Fibroblast of peridontal ligament (primary cell): ENCODE results near the gene INPP4A.
A peak's percentile ranks its signal among the peaks of the same experiment; 100 is the strongest.

Experiments used
- DNase-seq: peaks from one replicate; pipeline ENCODE4 v3.0.0-alpha.2; 2010; ENCODE audit errors: extremely low read depth

Gene INPP4A

DNA sequence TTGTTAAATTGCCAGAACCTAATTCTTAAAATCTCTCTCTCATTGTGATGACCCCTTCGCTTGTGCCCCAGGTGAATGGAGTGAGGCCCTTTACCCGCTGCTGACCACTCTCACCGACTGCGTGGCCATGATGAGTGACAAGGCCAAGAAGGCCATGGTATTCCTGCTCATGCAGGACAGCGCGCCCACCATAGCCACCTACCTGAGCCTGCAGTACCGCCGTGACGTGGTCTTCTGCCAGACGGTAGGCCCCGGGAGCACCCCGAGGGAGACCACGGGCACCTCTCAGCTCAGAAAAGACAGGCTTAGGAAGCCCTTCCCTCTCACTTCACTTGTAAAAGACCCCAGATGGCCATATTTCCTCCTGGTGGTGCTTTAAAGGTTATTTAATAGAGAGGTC is 118.7 kb downstream of the INPP4A start:
- DNase-seq, result no peak

- DNase-seq, result no peak
Measured at GRCh38 chr2:98564541-98565132, 120.0 kb downstream of the INPP4A start.

- DNase-seq, result no peak
Measured at GRCh38 chr2:98565286-98565860, 120.7 kb downstream of the INPP4A start.

GRCh38 chr2:98565941-98566340 is 121.3 kb downstream of the INPP4A start:
- no peak for DNase-seq

- DNase-seq, result peak; percentile 42
Measured at GRCh38 chr2:98568161-98568956, 123.7 kb downstream of the INPP4A start.

- no peak for DNase-seq
Measured at GRCh38 chr2:98569197-98569793, 124.6 kb downstream of the INPP4A start.

- DNase-seq, result no peak
Measured at GRCh38 chr2:98569915-98570314, 125.3 kb downstream of the INPP4A start.

DNA sequence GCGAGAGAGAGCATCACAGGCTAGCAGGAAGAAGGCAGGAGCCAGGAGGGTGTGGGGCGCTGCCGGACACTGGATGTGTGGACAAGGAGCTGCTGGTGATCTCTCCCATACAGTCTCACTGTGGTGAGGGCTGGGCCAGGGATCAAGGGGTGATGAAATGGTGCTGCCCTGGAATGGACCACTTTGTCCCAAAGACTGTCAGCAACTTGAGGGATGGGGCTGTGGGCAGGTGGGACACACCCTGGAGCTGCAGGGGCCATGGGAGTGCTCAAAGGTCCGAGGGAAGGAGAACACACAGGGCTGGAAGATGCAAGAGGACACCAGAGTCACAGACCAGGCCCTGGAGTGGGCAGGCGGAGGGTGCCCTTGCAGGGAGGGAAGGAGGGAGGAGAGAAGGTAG is 125.7 kb downstream of the INPP4A start:
- DNase-seq, result no peak

GRCh38 chr2:98571121-98571701 is 126.6 kb downstream of the INPP4A start:
- no peak for DNase-seq

DNA sequence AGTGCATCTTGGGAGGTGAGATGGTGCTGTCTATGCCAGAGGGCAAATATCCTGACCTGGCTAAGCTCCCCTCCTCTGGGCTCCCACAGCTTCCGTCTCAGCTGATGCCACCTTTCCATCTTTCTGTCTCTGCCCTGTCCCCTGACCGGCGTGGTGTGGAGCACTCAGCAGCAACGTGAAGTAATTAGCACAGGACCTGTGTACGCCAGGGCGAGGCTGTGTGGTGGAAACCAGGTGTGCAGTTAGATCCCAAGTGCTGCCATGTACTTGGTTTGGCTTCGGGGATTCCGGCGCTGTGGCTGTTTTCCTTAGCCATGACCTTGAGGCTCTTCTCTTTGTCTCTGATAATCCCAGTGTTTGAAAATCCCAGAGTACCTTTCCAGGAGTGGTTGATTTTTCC is 127.1 kb downstream of the INPP4A start:
- no peak for DNase-seq

- DNase-seq, result no peak
Measured at GRCh38 chr2:98572211-98572610, 127.6 kb downstream of the INPP4A start.

DNA sequence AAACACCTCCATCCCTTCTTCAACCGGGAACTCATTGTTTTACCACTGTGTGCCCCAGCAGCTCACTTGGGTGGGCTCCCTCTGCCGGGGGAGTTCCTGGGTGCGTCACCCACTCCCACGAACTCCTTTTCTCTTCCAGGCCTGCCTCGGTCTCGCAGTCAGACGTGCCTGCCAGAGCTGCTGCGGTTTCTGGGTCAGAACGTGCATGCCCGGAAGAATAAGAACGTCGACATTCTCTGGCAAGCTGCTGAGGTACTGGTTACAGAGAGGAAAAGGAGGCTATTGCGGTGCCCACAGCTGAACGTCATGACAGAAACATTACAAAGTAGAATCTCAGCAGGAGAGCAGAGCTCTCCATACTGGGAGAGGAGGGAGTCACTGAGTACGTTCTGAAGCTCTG is 128.0 kb downstream of the INPP4A start:
- no peak for DNase-seq

DNA sequence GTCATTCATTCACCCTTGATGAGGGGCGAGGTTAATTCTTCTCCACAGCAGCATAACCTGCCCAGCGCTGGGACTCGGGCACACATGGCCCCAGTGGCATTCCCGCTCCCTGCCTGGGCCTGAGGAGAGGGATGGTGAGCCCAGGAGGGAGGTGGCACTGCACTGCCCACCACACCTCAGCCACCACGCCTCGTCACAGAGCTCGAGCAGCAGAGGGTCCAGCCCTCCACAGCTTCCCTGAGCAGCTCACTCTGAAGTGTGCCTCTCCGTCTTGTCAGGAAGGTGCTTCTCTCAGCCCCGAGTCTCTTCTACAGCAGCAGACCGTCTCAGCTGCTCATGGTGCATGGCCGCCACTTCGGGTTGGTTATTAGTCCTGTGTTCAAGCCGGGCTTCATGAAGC is 128.8 kb downstream of the INPP4A start:
- no peak for DNase-seq

GRCh38 chr2:98576666-98577312 is 132.1 kb downstream of the INPP4A start:
- no peak for DNase-seq

DNA sequence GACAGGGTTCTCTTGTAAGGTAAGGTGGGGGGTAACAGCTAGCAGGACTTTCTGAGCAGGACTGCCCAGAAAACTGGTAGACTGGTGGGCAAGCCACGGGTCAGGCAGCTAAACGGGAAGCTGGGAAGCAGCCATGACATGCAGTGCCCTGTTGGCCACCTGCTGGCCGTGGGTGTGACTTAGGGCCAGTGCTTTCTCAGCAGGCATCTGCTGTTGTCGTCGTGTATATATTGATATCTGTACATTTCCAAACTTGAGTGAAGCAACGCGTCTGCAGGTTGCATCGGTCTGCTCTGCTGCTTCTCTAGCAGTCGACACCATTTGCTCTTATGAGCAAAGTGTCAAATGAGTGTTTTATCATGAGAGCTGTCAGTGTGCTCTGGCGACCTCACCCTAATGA is 132.7 kb downstream of the INPP4A start:
- no peak for DNase-seq

DNA sequence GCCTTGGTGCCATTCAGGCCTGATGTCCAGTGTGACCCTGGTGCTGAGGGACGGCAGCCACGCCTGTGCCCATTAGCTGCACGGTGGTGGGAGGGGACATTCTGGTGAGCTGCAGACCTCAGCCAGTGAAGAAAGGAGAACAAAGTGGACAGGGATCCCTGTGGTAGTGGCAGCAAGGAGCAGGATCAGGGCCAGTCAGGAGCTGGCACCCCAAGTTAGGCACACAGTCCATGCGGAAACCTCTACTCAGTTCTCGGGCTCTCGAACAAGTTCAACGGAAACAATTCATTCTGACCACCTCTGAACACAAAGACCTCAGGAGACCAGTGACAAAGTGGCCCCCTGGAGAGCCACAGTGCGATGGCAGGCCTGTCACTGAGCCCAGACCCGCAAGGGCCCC is 133.6 kb downstream of the INPP4A start:
- DNase-seq, result no peak

DNA sequence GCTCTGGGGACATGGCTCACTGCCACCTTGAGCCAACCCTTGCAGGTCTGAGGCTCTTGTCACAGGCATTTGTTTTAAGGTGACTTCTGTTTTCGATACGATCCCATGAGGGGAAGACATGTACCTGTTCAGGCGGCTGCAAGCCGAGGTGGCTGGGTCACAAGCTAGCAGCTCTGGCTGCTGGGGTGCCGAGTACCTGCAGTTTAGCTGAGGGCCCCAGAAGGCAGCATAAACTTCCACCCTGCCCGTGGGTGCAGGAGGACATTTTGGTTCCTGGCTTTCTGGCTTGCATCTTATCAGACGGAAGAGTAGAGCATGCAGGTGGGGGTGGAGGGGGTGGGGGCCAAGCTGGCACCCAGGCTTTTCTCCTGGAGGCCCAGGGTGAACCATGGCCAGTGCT is 135.3 kb downstream of the INPP4A start:
- no peak for DNase-seq

DNA sequence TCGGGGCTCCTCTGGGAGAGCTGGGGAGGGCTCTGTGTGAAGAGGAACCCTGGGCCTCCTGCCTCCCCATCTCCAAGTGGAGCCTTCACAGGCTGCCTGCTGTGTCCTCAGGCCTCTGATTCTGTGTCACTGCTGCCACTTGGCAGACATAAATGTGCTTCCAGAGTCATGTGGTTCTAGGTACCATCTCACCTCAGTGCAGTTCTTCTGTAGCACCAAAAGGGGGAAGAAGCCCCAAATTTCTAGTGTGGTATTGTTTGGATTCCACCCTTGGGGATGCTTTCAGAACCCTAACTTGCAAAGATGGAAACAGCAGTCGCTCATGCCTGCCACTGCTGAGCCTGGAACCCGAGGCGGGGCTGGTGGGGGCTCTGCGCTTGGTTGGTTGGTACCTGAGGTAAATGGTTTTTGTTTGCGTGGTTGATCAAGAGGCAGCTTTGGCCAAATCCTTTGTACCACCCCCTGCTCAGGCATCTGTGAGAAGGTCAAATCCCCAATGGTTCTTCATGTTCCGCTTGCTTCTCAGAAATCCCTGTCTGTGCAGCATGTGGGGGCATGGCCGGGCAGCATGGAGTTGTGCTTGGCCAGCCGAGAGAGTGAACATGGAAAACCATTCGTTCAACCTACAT is 136.1 kb downstream of the INPP4A start:
- no peak for DNase-seq

DNA sequence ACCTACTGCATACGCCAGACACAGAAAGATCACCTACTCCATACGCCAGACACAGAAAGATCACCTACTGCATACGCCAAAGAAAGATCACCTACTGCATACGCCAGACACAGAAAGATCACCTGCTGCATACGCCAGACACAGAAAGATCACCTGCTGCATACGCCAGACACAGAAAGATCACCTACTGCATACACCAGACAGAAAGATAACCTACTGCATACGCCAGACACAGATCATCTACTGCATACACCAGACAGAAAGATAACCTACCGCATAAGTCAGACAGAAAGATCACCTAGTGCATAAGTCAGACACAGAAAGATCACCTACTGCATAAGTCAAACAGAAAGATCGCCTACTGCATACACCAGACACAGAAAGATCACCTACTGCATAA is 137.9 kb downstream of the INPP4A start:
- DNase-seq, result no peak

- no peak for DNase-seq
Measured at GRCh38 chr2:98583276-98583675, 138.6 kb downstream of the INPP4A start.

- DNase-seq, result no peak
Measured at GRCh38 chr2:98583816-98584618, 139.4 kb downstream of the INPP4A start.
